Measurements from ENCODE around the gene ADPRHL1.
"Not testable (repeated sequence)": the region's sequence is repeated elsewhere in the genome, so short reads cannot be mapped to it uniquely, and the experiment has no call there.

ADPRHL1 gene

DNA sequence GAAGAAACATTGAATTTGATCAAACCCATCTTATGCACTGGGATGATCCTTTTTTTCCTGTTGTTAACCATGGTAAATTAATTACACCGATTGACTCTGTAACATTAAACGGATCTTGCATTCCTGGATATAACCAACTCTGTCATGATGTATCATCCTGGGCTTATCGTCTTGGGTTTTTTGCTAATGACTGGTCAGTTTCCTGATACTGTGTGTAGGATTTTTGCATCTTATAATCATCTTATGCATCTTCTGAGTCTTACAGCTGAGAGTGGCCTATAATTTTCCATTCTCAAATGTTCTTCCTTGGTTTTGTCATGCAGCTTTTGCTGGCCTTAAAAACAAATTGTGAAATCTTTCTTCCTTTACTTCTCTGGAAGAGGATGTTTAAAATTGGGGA lies 24.4 kb upstream of the ADPRHL1 start:
- DNase-seq (ENCODE audit: low read depth) = no peak

GRCh38 chr13:113476811-113477210 lies 23.5 kb upstream of the ADPRHL1 start:
- DNase-seq (ENCODE audit: low read depth) = no peak

DNA sequence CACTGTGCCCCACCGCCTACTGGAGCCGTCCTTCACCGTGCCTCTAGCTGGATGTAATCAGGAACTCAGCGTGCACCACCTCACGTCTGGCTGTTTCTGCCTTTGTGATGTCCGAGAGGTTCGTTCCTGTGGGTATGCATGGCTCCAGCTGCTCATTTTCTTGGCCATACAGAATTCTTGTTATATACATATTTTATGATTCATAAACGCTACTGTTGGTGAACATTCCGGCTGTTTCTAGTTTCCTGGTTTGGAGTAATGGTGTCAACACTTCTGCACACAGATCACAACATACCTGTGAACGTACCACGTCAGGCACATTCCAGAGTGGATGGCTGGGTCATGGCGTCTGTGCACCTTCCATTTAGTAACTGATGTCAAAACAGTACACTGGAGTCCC lies 22.6 kb upstream of the ADPRHL1 start:
- no peak for DNase-seq (ENCODE audit: low read depth)

DNA sequence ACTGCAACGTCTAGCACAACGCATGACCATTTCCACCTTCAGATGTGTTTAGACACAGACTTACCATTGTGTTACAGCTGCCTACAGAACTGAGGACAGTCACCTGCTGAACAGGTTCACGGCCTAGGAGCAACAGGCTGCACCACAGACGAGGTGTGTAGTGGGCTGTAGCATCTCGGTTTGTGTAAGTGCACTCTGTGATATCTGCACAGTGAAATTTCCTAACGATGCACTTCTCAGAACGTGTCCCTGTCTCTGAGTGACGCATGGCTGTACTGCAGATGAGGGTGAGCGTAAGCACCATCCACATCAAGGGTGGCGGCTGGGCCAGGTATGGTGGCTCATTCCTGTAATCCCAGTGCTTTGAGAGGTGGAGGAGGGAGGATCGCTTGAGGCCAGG lies 22.0 kb upstream of the ADPRHL1 start:
- no peak for DNase-seq (ENCODE audit: low read depth)

GRCh38 chr13:113474179-113474578 lies 20.9 kb upstream of the ADPRHL1 start:
- no peak for DNase-seq (ENCODE audit: low read depth)

- no peak for DNase-seq (ENCODE audit: low read depth)
Observed at GRCh38 chr13:113472355-113473025, 19.2 kb upstream of the ADPRHL1 start.

- no peak for DNase-seq (ENCODE audit: low read depth)
Observed at GRCh38 chr13:113471844-113472243, 18.6 kb upstream of the ADPRHL1 start.

DNA sequence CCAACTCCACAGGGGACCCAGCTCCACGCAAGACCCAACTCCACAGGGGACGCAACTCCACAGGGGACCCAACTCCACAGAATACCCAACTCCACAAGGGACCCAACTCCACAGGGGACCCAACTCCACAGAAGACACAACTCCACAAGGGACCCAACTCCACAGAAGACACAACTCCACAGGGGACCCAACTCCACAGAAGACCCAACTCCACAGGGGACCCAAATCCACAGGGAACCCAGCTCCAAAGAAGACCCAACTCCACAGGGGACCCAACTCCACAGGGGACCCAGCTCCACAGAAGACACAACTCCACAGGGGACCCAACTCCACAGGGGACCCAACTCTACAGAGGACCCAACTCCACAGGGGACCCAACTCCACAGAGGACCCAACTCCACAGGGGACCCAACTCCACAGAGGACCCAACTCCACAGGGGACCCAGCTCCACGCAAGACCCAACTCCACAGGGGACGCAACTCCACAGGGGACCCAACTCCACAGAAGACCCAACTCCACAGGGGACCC lies 17.4 kb upstream of the ADPRHL1 start:
- DNase-seq (ENCODE audit: low read depth) = not testable (repeated sequence)

DNA sequence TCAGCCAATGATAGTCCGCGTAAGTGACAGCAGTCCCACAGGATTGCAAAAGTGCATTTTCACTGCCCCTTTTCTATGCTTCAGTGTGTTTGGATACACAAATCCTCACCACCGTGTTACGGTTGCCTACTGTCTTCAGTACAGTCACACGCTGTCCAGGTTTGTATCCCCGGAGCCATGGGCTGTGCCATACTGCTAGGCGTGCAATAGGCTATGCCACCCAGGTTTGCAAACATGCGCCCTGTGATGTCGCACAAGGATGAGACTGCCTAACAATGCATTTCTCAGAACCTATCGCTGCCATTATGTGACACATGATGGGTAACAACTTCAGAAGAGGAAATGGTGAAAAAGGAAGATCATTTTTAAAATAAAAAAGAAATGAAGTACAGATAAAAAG lies 16.8 kb upstream of the ADPRHL1 start:
- DNase-seq (ENCODE audit: low read depth) = no peak

DNA sequence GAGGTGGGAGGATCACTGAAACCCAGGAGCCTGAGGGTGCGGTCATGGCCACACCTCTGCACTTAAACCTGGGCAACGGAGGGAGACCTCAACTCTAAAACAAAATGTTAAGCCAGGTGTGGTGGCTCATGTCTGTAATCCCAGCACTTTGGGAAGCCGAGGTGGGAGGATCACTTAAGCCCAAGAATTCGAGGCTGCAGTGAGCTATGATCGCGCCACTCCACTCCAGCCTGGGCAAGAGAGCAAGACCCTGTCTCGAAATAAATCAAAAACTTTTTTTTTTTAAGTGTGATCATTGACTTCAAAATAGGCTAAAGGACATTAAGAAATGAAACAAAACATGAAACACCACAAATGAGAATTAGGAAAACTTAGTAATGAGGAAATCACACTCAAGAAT lies 16.3 kb upstream of the ADPRHL1 start:
- no peak for DNase-seq (ENCODE audit: low read depth)

- DNase-seq (ENCODE audit: low read depth) = no peak
Observed at GRCh38 chr13:113468472-113469201, 15.3 kb upstream of the ADPRHL1 start.

DNA sequence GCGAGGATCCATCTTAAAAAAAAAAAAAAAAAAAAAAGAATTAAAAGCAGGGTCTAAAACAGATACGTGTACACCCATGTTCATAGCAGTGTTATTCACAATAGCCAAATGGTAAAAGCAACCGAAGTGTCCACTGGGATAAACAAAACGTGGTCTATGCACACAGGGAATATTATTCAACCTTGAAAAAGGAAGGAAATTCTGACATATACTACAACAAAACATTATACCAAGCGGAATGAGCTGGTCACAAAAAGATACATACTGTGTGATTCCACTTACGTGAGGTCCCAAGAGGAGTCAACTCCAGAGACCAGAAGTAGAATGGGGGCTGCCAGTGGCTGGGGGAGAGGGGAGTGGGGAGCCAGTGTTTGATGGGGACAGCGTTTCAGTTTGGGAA lies 14.7 kb upstream of the ADPRHL1 start:
- no peak for DNase-seq (ENCODE audit: low read depth)

DNA sequence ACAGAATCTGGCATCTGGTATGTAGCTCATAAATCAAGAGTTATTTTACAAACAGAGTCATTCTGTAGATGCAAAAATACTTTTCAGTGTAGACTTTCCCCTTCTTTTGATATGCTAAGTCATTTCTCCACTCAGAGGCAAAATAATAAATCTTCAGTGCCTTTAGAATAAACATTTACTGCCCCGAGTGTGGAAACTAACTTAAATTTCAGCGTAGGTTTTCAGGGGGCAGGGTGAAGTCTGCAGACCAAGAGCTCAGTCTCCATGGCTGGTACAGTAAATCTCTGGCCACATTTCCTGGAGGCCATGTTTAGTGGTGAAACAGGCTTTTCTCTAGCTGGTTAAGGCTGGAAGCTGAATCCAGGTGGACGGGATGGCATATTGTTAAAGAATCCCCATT lies 13.1 kb upstream of the ADPRHL1 start:
- DNase-seq (ENCODE audit: low read depth) = no peak

- DNase-seq (ENCODE audit: low read depth) = no peak
Observed at GRCh38 chr13:113465300-113465699, 12.0 kb upstream of the ADPRHL1 start.

GRCh38 chr13:113464476-113464875 lies 11.2 kb upstream of the ADPRHL1 start:
- DNase-seq (ENCODE audit: low read depth) = no peak

- no peak for DNase-seq (ENCODE audit: low read depth)
Observed at GRCh38 chr13:113461022-113461751, 7.9 kb upstream of the ADPRHL1 start.

GRCh38 chr13:113460599-113460998 lies 7.3 kb upstream of the ADPRHL1 start:
- DNase-seq (ENCODE audit: low read depth) = no peak

DNA sequence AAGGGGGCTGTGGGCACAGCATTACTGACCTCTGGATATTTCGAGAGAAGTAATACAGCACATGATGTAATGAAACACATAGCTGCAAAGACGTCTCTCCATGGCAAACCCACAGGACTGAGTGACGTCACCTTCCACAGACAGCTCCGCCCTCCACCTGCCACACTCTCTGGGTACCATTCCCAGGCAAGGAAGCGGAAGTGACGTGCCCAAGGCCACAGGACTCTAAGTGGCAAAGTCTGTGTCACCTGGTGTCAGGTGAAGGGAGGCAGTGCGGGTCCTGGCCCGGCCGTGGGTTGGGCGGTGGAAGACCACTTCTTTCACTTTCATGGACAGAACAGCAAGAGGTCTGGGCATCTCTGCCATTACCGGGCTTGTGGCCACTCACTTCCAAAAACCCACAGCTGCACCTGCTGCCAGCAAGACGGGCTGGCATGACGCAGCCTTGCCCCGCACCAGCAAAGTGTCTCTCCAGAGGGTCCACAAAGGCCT lies 6.8 kb upstream of the ADPRHL1 start:
- DNase-seq (ENCODE audit: low read depth) = no peak

GRCh38 chr13:113458253-113459065 lies 5.2 kb upstream of the ADPRHL1 start:
- DNase-seq (ENCODE audit: low read depth) = no peak

DNA sequence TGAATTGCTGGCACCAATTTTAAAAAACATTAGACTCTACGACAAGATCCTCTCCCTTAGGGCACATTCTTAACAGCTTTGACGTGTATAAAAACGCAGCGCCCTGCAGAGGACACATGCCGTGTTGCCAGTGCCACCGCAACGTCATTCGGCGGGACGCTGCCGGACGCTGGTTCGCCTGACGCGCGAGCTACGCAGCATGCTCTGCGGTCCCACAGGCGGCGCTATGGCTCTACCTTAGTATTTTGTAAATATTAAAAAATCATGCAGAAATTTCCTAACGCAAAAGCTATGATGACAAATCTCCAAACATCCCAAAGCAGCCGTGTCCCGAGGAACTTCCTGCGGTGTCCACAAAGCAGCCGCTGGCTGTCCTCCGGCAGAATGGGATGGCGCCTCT lies 4.2 kb upstream of the ADPRHL1 start:
- no peak for DNase-seq (ENCODE audit: low read depth)

DNA sequence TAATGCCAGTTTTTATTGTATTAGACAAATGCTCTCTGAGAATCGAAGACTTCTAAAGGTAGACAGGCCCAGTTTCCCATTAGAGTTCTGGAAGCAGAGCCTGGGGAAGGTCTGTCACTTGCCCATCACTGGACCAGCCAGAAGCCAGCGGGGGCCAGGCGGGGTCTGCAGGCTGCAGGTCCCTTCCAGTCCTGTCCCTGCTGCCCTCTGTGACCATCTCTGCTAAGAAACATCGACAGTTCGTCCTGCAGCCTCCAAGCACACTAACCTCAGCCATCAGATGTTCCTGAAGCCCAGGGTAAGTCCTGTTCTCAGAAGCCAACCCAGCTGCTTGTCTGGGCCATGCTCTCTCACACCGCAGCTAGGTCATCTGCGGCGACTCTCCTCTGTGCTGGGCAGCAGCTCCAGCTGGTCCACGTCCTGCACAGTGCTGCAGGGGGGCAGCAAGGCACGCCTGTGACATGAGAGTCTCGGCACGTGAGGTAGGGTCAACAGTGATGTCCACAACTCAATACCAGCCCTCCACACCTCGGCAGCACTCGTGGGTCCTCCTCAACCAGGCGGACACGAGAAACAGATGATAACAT lies 2.9 kb upstream of the ADPRHL1 start:
- DNase-seq (ENCODE audit: low read depth) = no peak

GRCh38 chr13:113455384-113455783 lies 2.1 kb upstream of the ADPRHL1 start:
- no peak for DNase-seq (ENCODE audit: low read depth)
